ENCODE measurements around the gene CCDC8. TPM values are rescaled to one million over a fixed set of nuclear protein-coding genes. Genes with fewer than 3 reads are reported as not detected.

The CCDC8 gene
- polyA plus RNA-seq, 4 donors = 1.1 to 50.9 (median 2.0) TPM; not detected in 1

DNA sequence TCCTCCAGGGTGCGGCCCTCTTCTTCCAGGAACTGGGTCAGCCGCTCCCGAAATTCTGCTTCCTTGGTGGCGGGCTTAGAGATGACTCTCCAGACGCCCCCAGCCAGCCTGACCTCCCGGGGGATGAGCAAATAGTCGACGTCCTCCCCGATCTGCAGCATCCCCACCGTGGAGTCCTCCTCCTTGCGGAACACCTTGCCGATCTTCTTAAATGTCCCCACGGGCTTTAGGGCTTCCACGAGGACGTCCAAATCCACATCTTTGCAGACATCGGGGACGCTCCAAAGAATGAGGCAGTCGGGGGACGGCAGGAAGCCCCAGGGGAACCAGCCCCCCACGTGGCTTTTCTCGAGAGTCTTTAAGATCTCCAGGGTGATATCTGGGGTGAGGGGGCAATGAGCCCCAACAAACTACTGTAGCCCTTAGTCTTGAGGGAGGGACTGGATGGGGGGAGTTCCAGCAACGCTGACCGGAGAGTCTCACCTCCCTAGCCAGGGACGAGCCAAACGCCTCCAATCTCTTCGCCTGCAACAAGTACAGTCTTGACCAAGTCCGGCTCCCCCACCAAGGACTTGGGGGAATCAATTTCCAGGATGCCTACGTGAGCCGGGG lies 608 bp downstream of the CCDC8 start:
- Histone ChIP-seq H3K9me3 (ENCODE audit: control insufficient read depth in 2 of 2, insufficient read depth in 1 of 2, low read depth in 1 of 2, low read length in 1 of 2) (peaks cover 0 to 4% of the 10 kb centered on the region in 2 donors), H3K27ac (ENCODE audit: low read depth in 1 of 3, low read length in 2 of 3) (peak overlapping the region in 1 of 3 donors; percentile 89), H3K36me3 (ENCODE audit: control insufficient read depth in 3 of 3, insufficient read depth in 2 of 3, low read depth in 1 of 3, low read length in 3 of 3) (peaks cover 0 to 26% (median 0%) of the 10 kb centered on the region in 3 donors), H3K4me3 (ENCODE audit: low read depth in 1 of 3, low read length in 3 of 3) (peak overlapping the region in 2 of 3 donors; percentile 9 to 93), H3K27me3 (ENCODE audit: control insufficient read depth in 3 of 3, insufficient read depth in 3 of 3, low read length in 3 of 3) (peaks cover 0 to 18% (median 15%) of the 10 kb centered on the region in 3 donors), H3K4me1 (ENCODE audit: control insufficient read depth in 3 of 3, insufficient read depth in 2 of 3, low read depth in 1 of 3, low read length in 2 of 3) (peaks cover 0 to 50% (median 0%) of the 10 kb centered on the region in 3 donors)
- DNase-seq = no peak
- WGBS, 3 donors = 12 to 15% (median 13%) methylated on average over 25 to 29 of the region's 29 CpGs
- FAIRE-seq = no peak

DNA sequence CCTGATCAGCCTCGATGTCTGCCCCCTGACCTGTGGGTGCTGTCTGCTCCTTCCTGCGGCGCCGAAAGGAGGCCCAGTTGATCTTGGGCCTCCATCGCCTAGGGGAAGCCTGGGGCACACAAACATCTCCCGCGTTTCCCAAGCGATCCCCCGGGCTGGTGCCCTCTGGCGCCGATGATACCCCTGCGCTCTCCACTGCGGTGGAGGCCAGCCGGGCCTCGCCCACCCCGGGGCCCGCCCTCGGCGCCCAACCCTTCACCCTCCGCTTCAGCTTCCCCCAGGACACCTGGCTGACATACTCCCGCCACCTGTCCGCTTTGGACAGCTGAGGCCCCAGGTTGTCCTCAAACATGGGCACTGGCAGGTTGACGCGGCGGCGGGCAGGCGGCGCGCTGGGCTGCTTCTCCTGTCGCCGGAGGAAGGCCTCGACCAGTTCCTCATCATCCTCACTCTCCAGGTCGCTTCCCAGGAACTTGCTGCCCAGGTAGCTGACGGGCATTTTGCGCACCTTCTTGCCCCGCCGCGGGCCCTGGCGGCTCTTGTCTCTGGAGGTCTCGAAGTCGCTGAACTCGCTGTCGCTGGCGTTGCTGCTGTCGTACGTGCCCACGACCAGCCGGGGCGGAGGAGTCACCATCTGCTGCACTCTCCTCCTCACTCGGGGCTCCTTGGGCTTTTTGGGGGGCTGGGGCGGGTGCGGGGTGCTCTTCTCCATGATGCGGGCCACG lies 1.3 kb downstream of the CCDC8 start:
- H3K4me1 ChIP-seq (ENCODE audit: control insufficient read depth in 3 of 3, insufficient read depth in 2 of 3, low read depth in 1 of 3, low read length in 2 of 3) = peaks cover 0 to 55% (median 0%) of the 10 kb centered on the region in 3 donors
- peaks cover 0 to 4% of the 10 kb centered on the region in 2 donors for H3K9me3 ChIP-seq (ENCODE audit: control insufficient read depth in 2 of 2, insufficient read depth in 1 of 2, low read depth in 1 of 2, low read length in 1 of 2)
- peaks cover 0 to 18% (median 16%) of the 10 kb centered on the region in 3 donors for H3K27me3 ChIP-seq (ENCODE audit: control insufficient read depth in 3 of 3, insufficient read depth in 3 of 3, low read length in 3 of 3)

DNA sequence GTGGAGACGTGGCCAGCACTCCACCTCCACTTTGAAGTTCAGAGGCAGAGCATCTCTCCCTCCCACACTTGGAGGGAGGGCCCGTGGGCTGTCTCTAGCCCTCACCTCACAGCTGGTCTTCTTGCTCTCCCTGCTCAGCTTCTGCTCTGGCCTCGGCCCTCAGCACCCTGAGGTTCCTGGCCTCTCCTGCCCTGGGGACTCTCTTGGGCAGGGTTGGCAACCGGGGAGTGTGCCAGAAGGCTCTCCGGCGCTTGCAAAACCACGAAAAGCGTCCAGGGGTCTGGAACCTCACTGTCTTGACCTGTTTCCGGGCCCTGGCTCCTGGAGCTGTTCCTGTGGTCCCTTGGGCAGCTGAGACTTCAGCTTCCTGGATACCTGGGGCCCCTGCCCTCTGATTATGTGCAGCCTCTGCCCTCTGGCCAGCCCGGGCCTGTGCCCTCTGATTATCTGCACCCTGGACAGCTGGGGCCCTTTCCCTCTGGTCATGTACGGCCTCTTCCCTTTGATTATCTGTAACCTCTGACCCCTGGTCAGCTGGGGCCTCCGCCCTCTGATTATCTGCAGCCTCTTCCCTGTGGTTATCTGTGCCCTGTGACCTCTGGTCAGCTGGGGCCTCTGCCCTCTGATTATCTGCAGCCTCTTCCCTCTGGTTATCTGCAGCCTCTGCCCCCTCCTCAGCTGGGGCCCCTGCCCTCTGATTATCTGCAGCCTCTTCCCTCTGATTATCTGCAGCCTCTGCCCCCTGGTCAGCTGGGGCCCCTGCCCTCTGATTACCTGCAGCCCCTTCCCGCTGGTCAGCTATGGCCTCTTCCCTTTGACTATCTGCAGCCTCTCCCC lies 2.1 kb downstream of the CCDC8 start:
- H3K27ac ChIP-seq (ENCODE audit: low read depth in 1 of 3, low read length in 2 of 3) = peak overlapping the region in 1 of 3 donors; percentile 89
- peaks cover 0 to 18% (median 16%) of the 10 kb centered on the region in 3 donors for H3K27me3 ChIP-seq (ENCODE audit: control insufficient read depth in 3 of 3, insufficient read depth in 3 of 3, low read length in 3 of 3)
- no peak for FAIRE-seq
- H3K9me3 ChIP-seq (ENCODE audit: control insufficient read depth in 2 of 2, insufficient read depth in 1 of 2, low read depth in 1 of 2, low read length in 1 of 2) = peaks cover 0 to 4% of the 10 kb centered on the region in 2 donors
- peak overlapping the region in 1 of 3 donors; percentile 93 for H3K4me3 ChIP-seq (ENCODE audit: low read depth in 1 of 3, low read length in 3 of 3)
- 54 to 64% (median 63%) methylated on average over 11 to 13 of the region's 13 CpGs for WGBS, 3 donors
- H3K36me3 ChIP-seq (ENCODE audit: control insufficient read depth in 3 of 3, insufficient read depth in 2 of 3, low read depth in 1 of 3, low read length in 3 of 3) = peaks cover 0 to 26% (median 0%) of the 10 kb centered on the region in 3 donors
- DNase-seq = no peak
- peaks cover 0 to 59% (median 0%) of the 10 kb centered on the region in 3 donors for H3K4me1 ChIP-seq (ENCODE audit: control insufficient read depth in 3 of 3, insufficient read depth in 2 of 3, low read depth in 1 of 3, low read length in 2 of 3)

More for the DNA sequence above, 1.3 kb downstream of the CCDC8 start:
- peaks cover 0 to 26% (median 0%) of the 10 kb centered on the region in 3 donors for H3K36me3 ChIP-seq (ENCODE audit: control insufficient read depth in 3 of 3, insufficient read depth in 2 of 3, low read depth in 1 of 3, low read length in 3 of 3)
- FAIRE-seq = no peak
- peak overlapping the region in 1 of 3 donors; percentile 89 for H3K27ac ChIP-seq (ENCODE audit: low read depth in 1 of 3, low read length in 2 of 3)
- DNase-seq = peak in 1 of 2 donors; percentile 76
- peak overlapping the region in 1 of 3 donors; percentile 93 for H3K4me3 ChIP-seq (ENCODE audit: low read depth in 1 of 3, low read length in 3 of 3)
- 14 to 32% (median 26%) methylated on average over 47 to 54 of the region's 54 CpGs for WGBS, 3 donors

DNA sequence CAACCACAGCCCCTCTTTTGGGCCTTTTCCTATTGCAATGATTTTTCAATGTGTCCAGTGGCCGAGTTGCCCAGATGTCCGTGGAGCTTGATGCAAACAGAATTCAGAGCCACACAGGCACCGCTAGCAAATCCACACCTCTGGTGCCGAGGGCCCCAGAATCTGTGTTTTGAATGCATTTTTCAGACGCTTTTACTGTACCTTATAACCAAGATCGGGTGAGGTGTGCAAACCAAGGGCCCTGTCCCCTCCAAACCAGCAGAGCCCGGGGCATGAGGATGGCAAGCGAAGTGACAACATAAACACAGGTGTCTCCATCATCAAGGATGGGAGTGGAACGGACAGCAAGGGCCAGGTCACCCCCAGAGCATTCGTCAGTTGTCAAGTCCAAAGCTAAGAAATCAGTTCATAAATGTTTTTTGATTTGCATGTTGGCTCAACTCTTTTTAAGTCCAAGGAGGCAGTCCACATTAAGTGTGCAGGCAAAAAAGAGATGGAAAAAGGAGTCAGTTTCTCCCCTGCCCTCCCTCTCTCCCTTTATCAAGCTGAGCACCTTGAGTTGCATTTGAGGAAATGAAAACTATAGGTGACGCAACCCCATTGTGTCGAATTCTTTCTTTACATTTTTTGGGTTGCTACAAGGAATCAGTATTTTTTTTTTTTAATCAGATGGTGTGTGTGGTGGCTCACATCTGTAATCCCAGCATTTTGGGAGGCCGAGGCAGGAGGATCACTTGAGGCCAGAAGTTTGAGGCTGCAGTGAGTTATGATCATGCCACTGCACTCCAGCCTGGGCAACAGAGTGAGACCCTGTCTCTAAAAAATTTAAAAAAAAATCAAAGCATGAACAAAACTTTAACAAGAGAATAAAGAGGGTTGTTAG lies 2.9 kb downstream of the CCDC8 start:
- FAIRE-seq = no peak
- DNase-seq = no peak
- peak overlapping the region in 1 of 3 donors; percentile 93 for H3K4me3 ChIP-seq (ENCODE audit: low read depth in 1 of 3, low read length in 3 of 3)
- WGBS, 3 donors = 75 to 82% (median 79%) methylated on average over 13 of the region's 13 CpGs
- peaks cover 0 to 4% of the 10 kb centered on the region in 2 donors for H3K9me3 ChIP-seq (ENCODE audit: control insufficient read depth in 2 of 2, insufficient read depth in 1 of 2, low read depth in 1 of 2, low read length in 1 of 2)
- H3K27me3 ChIP-seq (ENCODE audit: control insufficient read depth in 3 of 3, insufficient read depth in 3 of 3, low read length in 3 of 3) = peaks cover 0 to 20% (median 18%) of the 10 kb centered on the region in 3 donors
- H3K36me3 ChIP-seq (ENCODE audit: control insufficient read depth in 3 of 3, insufficient read depth in 2 of 3, low read depth in 1 of 3, low read length in 3 of 3) = peaks cover 0 to 26% (median 0%) of the 10 kb centered on the region in 3 donors
- H3K27ac ChIP-seq (ENCODE audit: low read depth in 1 of 3, low read length in 2 of 3) = peak overlapping the region in 1 of 3 donors; percentile 89
- peaks cover 0 to 64% (median 0%) of the 10 kb centered on the region in 3 donors for H3K4me1 ChIP-seq (ENCODE audit: control insufficient read depth in 3 of 3, insufficient read depth in 2 of 3, low read depth in 1 of 3, low read length in 2 of 3)

DNA sequence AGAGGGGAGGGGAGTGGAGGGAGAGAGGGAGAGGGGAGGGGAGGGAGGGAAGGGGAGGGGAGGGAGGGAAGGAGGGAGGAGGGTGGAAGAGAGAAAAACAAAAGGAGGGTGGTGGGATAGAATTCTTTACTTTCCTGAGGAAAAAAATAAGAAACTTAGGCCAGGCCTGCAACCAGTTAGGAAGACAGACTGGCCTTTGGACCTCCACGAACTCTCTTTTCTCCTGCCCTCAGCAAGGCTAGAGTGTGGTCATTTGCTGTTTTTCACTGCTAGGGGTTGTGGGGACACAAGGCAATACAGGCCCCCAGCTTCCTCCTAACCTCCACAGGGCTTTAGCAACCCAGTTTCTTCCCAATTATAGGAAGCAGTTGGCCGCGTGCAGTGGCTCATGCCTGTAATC lies 4.2 kb downstream of the CCDC8 start:
- peak in 1 of 2 donors; percentile 57 for DNase-seq
- 63 to 74% (median 64%) methylated on average over 3 of the region's 3 CpGs for WGBS, 3 donors
- peak overlapping the region in 2 of 3 donors; percentile 36 to 80 for H3K27ac ChIP-seq (ENCODE audit: low read depth in 1 of 3, low read length in 2 of 3)
- H3K9me3 ChIP-seq (ENCODE audit: control insufficient read depth in 2 of 2, insufficient read depth in 1 of 2, low read depth in 1 of 2, low read length in 1 of 2) = no peaks in the 10 kb centered on the region
- peaks cover 0 to 23% (median 18%) of the 10 kb centered on the region in 3 donors for H3K27me3 ChIP-seq (ENCODE audit: control insufficient read depth in 3 of 3, insufficient read depth in 3 of 3, low read length in 3 of 3)
- H3K4me3 ChIP-seq (ENCODE audit: low read depth in 1 of 3, low read length in 3 of 3) = no peak overlapping the region
- FAIRE-seq = no peak
- H3K4me1 ChIP-seq (ENCODE audit: control insufficient read depth in 3 of 3, insufficient read depth in 2 of 3, low read depth in 1 of 3, low read length in 2 of 3) = peaks cover 0 to 67% (median 0%) of the 10 kb centered on the region in 3 donors
- H3K36me3 ChIP-seq (ENCODE audit: control insufficient read depth in 3 of 3, insufficient read depth in 2 of 3, low read depth in 1 of 3, low read length in 3 of 3) = peaks cover 0 to 26% (median 0%) of the 10 kb centered on the region in 3 donors

DNA sequence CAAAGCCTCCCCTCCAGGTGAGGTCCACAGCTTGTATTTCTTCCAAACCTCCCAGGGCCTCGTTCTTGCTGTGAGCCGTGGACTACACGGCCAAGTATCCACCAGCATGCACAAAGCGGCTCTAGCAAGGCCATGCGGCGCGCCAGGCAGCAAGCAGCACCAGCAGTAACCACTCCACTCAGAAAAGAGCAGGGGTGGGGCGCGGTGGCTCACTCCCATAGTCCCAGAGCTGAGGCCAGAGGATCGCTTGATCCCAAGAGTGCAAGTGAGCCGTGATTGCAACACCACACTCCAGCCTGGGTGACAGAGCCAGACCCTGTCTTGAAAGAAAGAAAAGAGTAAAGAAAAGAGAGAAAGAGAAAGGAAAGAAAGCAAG lies 4.7 kb downstream of the CCDC8 start:
- Histone ChIP-seq H3K27ac (ENCODE audit: low read depth in 1 of 3, low read length in 2 of 3) (peak overlapping the region in 1 of 3 donors; percentile 79), H3K9me3 (ENCODE audit: control insufficient read depth in 2 of 2, insufficient read depth in 1 of 2, low read depth in 1 of 2, low read length in 1 of 2) (no peaks in the 10 kb centered on the region), H3K4me1 (ENCODE audit: control insufficient read depth in 3 of 3, insufficient read depth in 2 of 3, low read depth in 1 of 3, low read length in 2 of 3) (peaks cover 0 to 62% (median 0%) of the 10 kb centered on the region in 3 donors), H3K36me3 (ENCODE audit: control insufficient read depth in 3 of 3, insufficient read depth in 2 of 3, low read depth in 1 of 3, low read length in 3 of 3) (peaks cover 0 to 26% (median 0%) of the 10 kb centered on the region in 3 donors), H3K27me3 (ENCODE audit: control insufficient read depth in 3 of 3, insufficient read depth in 3 of 3, low read length in 3 of 3) (peaks cover 0 to 23% (median 18%) of the 10 kb centered on the region in 3 donors), H3K4me3 (ENCODE audit: low read depth in 1 of 3, low read length in 3 of 3) (peak overlapping the region in 1 of 3 donors; percentile 24)
- DNase-seq = peak in 1 of 2 donors; percentile 88
- no peak for FAIRE-seq
- 5 to 12% (median 7%) methylated on average over 11 of the region's 11 CpGs for WGBS, 3 donors

DNA sequence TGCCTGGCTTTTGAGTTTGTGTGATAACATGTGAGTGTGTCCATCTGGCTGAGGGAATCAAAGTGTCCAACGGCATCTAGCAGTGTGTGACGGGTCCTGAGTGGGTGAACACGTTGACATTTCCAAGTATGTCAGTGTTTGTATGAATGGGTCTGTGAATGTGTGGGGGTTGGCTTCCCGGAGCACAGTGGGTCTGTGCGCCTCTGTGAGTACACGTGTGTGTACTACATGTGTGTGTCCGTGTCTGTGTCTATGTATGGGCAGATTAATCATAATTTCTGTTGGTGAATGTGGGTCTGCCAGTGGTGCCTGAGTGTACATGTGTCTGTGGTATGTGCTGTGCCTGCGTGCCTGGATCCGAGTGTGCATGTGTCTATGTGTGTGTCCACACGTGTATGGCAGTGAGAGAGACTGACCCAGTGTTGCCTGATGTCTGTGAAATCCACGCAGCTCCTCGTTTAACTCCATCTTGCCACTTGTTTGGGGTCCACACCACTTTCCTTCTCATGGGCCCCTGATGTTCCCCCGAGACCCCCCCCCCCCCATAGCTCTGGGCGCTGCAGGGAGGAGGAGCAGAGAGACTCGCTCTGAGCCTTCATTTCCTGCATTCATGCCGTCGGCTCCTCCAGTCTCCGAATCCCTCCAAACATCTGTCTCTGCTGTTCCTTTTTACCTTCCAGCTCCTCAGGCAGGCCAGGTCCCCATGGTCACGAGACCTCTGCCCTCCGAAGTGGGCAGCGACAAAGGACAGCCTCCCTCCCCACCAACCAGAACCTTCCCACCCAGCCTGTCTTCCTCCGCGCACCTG lies 5.3 kb downstream of the CCDC8 start:
- peaks cover 0 to 26% (median 0%) of the 10 kb centered on the region in 3 donors for H3K36me3 ChIP-seq (ENCODE audit: control insufficient read depth in 3 of 3, insufficient read depth in 2 of 3, low read depth in 1 of 3, low read length in 3 of 3)
- 32 to 36% (median 32%) methylated on average over 22 to 23 of the region's 23 CpGs for WGBS, 3 donors
- peak overlapping the region in 1 of 3 donors; percentile 79 for H3K27ac ChIP-seq (ENCODE audit: low read depth in 1 of 3, low read length in 2 of 3)
- H3K4me3 ChIP-seq (ENCODE audit: low read depth in 1 of 3, low read length in 3 of 3) = peak overlapping the region in 1 of 3 donors; percentile 24
- peaks cover 0 to 23% (median 14%) of the 10 kb centered on the region in 3 donors for H3K27me3 ChIP-seq (ENCODE audit: control insufficient read depth in 3 of 3, insufficient read depth in 3 of 3, low read length in 3 of 3)
- DNase-seq = no peak
- FAIRE-seq = no peak
- H3K9me3 ChIP-seq (ENCODE audit: control insufficient read depth in 2 of 2, insufficient read depth in 1 of 2, low read depth in 1 of 2, low read length in 1 of 2) = no peaks in the 10 kb centered on the region
- H3K4me1 ChIP-seq (ENCODE audit: control insufficient read depth in 3 of 3, insufficient read depth in 2 of 3, low read depth in 1 of 3, low read length in 2 of 3) = peaks cover 0 to 61% (median 0%) of the 10 kb centered on the region in 3 donors

All from small intestine (tissue), 7 donors.